Adrenal gland (tissue), 12 donors: Measurements from ENCODE around the gene LAMC2. TPM values are rescaled to one million over a fixed set of nuclear protein-coding genes. Genes with fewer than 3 reads are reported as not detected.
A peak's percentile ranks its signal among the peaks of the same experiment; 100 is the strongest.

ENCODE experiments used
- DNase-seq, 7 donors: peaks; one replicate each; pipeline ENCODE4 v3.0.0-alpha.2; 2019 to 2020
- H3K27ac ChIP-seq, 5 donors: fragments of 200-600 bp; sonication (generic) in 4 of 5; 1 replicate in 3 of 5; 2 replicates in 2 of 5; pipeline versions ENCODE4 v1.5.1 to v1.8.0; 2016 to 2020; ENCODE audit warnings: mild to moderate bottlenecking in 1 of 5
- H3K27me3 ChIP-seq: fragments of 200-600 bp; 2 replicates; pipeline ENCODE4 v1.8.0; 2021
- H3K36me3 ChIP-seq, 2 donors: fragments of 200-600 bp; replicated peaks in 1 of 2; 1 replicate in 1 of 2; 2 replicates in 1 of 2; pipeline versions ENCODE4 v1.5.1 to v1.8.0; 2018 to 2022
- H3K4me1 ChIP-seq, 2 donors: fragments of 200-600 bp; replicated peaks in 1 of 2; 1 replicate in 1 of 2; 2 replicates in 1 of 2; pipeline versions ENCODE4 v1.5.1 to v1.8.0; 2018 to 2021
- H3K4me3 ChIP-seq, 4 donors: fragments of 200-600 bp; sonication (generic) in 3 of 4; one replicate each; pipeline ENCODE4 v1.5.1; 2016 to 2018
- H3K9me3 ChIP-seq, 3 donors: fragments of 200-600 bp; sonication (generic) in 1 of 3; replicated peaks in 1 of 3; 1 replicate in 2 of 3; 2 replicates in 1 of 3; pipeline versions ENCODE4 v1.5.1 to v1.8.0; 2016 to 2021
- CTCF ChIP-seq, 6 experiments: fragments of 450-650 bp in 4 of 6; fragments of 200-600 bp in 2 of 6; sonication (generic) in 1 of 6; IDR thresholded peaks; 1 replicate in 5 of 6; 2 replicates in 1 of 6; pipeline versions ENCODE4 v1.5.1 to v1.8.0; 2016 to 2021; ENCODE audit warnings: antibody characterized with exemption in 6 of 6, mild to moderate bottlenecking in 2 of 6, moderate library complexity in 1 of 6
- POLR2A ChIP-seq, 2 donors: fragments of 450-650 bp; IDR thresholded peaks; one replicate each; pipeline ENCODE4 v1.6.1; 2017; ENCODE audit warnings: antibody characterized with exemption in 2 of 2, mild to moderate bottlenecking in 2 of 2, moderate library complexity in 1 of 2
- WGBS, 4 donors: extraction: QIAGEN DNeasy Blood & Tissue Kit in 2 of 4; methylation state at CpG; one replicate each; pipeline versions ENCODE4 v1.1.5 to v1.1.7; 2013 to 2017; 5-methylcytosine and 5-hydroxymethylcytosine counted together
- intact Hi-C, 2 donors: fragments of 100-400 bp; cut with DNase I; formaldehyde crosslinking; loops; one replicate each; pipeline versions ENCODE4 v1.14.1 to v1.15.0; 2022 to 2023
- polyA plus RNA-seq, 3 donors: library from polyadenylated mRNA; stranded (reverse); fragments of 200-250 nt in 2 of 3; fragments of 350-450 nt in 1 of 3; fragmentation: Illumina TruSeq in 1 of 3; extraction: RNeasy Lipid Tissue Mini Kit (QIAGEN cat#74804) in 1 of 3; gene quantifications; one replicate each; pipeline ENCODE4 v1.2.3, GENCODE V29; 2013 to 2014
- total RNA-seq, 9 donors: library from RNA; depleted of rRNA in 4 of 9; stranded (reverse); fragments of >200 nt in 4 of 9; fragments of 120-200 nt in 1 of 9; fragmentation: NEBNext Ultra II Directional in 1 of 9; extraction: Animal tissue kit (Norgen Biotek cat#: 25700) in 1 of 9; gene quantifications; one replicate each; pipeline versions ENCODE4 v1.1.0 to v1.2.4, GENCODE V29; 2013 to 2023
- donor health status: healthy with polysubstance abuse.
- donor health status: Bipolar disorder and iron deficiency.
- donor health status: DM: yes; HTN: yes; CAD: no.
- donor health status: DM: no; HTN: no; CAD: no.
- donor health status: DM: no; HTN: no; CAD: no.
- donor health status: DM: yes; HTN: yes; CAD: no.

LAMC2 gene
- total and polyA plus RNA-seq, 12 donors, result 0.04 to 1.4 (median 0.16) TPM; not detected in 1

- intact Hi-C loops, result no loop called here
- no peaks in the 10 kb centered on the region for H3K4me1 ChIP-seq
- H3K27me3 ChIP-seq, result no peaks in the 10 kb centered on the region
- no peak overlapping the region for H3K4me3 ChIP-seq
- 73 to 84% (median 80%) methylated on average over 14 of the region's 14 CpGs for WGBS, 4 donors
- peak in 1 of 7 donors; percentile 62 for DNase-seq
- no peaks in the 10 kb centered on the region for H3K9me3 ChIP-seq
- H3K27ac ChIP-seq, result peak overlapping the region in 1 of 5 donors; percentile 45
- no peaks in the 10 kb centered on the region for H3K36me3 ChIP-seq
- no peak for TF ChIP-seq CTCF (IDR thresholded peaks at IDR 0.05)
- no peak for TF ChIP-seq POLR2A (IDR thresholded peaks at IDR 0.05)
These were observed 32.1 kb downstream of the LAMC2 start for GRCh38 chr1:183218027-183218618.

- H3K9me3 ChIP-seq, result no peaks in the 10 kb centered on the region
- intact Hi-C loops, result no loop called here
- H3K36me3 ChIP-seq, result no peaks in the 10 kb centered on the region
- H3K4me3 ChIP-seq, result no peak overlapping the region
- no peaks in the 10 kb centered on the region for H3K4me1 ChIP-seq
- DNase-seq, result no peak
- TF ChIP-seq POLR2A (IDR thresholded peaks at IDR 0.05) (no peak), CTCF (IDR thresholded peaks at IDR 0.05) (no peak)
- H3K27ac ChIP-seq, result peak overlapping the region in 1 of 5 donors; percentile 45
- WGBS, 4 donors, result 44 to 64% (median 49%) methylated on average over 4 to 5 of the region's 5 CpGs
- no peaks in the 10 kb centered on the region for H3K27me3 ChIP-seq
These were observed 33.0 kb downstream of the LAMC2 start for GRCh38 chr1:183218971-183219615.

GRCh38 chr1:183219616-183220009 lies 33.5 kb downstream of the LAMC2 start:
- H3K27ac ChIP-seq, result no peak overlapping the region
- TF ChIP-seq POLR2A (IDR thresholded peaks at IDR 0.05), result no peak
- no peak for TF ChIP-seq CTCF (IDR thresholded peaks at IDR 0.05)
- no peak for DNase-seq
- no peaks in the 10 kb centered on the region for H3K27me3 ChIP-seq
- H3K4me3 ChIP-seq, result no peak overlapping the region
- no peaks in the 10 kb centered on the region for H3K4me1 ChIP-seq
- intact Hi-C loops, result loop anchor here in 1 of 2 donors (10.0 kb wide), 1 partner anchor 255 kb away; no protein-coding TSS in a partner anchor
- H3K9me3 ChIP-seq, result no peaks in the 10 kb centered on the region
- H3K36me3 ChIP-seq, result no peaks in the 10 kb centered on the region

- Histone ChIP-seq H3K27ac (no peak overlapping the region), H3K4me3 (no peak overlapping the region), H3K9me3 (no peaks in the 10 kb centered on the region), H3K27me3 (no peaks in the 10 kb centered on the region), H3K4me1 (no peaks in the 10 kb centered on the region), H3K36me3 (no peaks in the 10 kb centered on the region)
- no peak for TF ChIP-seq POLR2A (IDR thresholded peaks at IDR 0.05)
- no peak for TF ChIP-seq CTCF (IDR thresholded peaks at IDR 0.05)
- intact Hi-C loops, result loop anchor here in 1 of 2 donors (10.0 kb wide), 1 partner anchor 258 kb away; no protein-coding TSS in a partner anchor
- 86 to 95% (median 92%) methylated on average over 3 of the region's 3 CpGs for WGBS, 4 donors
- no peak for DNase-seq
These were observed 36.8 kb downstream of the LAMC2 start for GRCh38 chr1:183222909-183223308.
